ENCODE measurements around the gene ROBO1.

DNA sequence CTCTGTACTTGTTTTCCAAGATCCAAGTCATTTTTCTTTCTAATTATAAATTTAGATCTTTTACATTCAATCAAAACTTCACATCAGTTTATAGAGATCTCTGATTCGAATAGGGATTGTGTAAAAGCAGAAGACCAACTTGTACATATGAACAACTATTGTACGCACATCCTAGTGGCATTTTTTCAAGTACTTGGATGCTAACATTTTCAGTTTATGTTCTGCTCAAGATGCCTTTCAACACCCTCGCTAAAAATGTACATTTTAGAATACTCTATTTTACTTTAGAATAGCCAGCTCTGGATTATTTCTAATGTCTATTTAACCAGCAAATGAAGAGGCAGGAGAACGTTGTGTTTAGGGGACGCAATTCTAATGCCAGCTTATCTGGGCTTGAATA, 340.7 kb downstream of the ROBO1 start:
- TF ChIP-seq NKX3-1 (CRISPR knock-in tag; IDR thresholded peaks at IDR 0.05) (no peak), FOXM1 (CRISPR knock-in tag; IDR thresholded peaks at IDR 0.05) (no peak), CC2D1A (CRISPR knock-in tag; IDR thresholded peaks at IDR 0.05) (no peak), EZH2 (conservative IDR thresholded peaks at IDR 0.05; ENCODE audit: low read depth, low read length) (no peak), FOXK1 (CRISPR knock-in tag; IDR thresholded peaks at IDR 0.05; ENCODE audit: borderline replicate concordance, low read depth) (no peak), EP300 (IDR thresholded peaks at IDR 0.05; ENCODE audit: low read depth in 2 of 2, low read length in 2 of 2) (no peak), EP300 (CRISPR knock-in tag; IDR thresholded peaks at IDR 0.05; ENCODE audit: borderline replicate concordance) (no peak), RFX5 (IDR thresholded peaks at IDR 0.05; ENCODE audit: low read depth, low read length) (no peak)
- TF ChIP-seq, protein P1, sequence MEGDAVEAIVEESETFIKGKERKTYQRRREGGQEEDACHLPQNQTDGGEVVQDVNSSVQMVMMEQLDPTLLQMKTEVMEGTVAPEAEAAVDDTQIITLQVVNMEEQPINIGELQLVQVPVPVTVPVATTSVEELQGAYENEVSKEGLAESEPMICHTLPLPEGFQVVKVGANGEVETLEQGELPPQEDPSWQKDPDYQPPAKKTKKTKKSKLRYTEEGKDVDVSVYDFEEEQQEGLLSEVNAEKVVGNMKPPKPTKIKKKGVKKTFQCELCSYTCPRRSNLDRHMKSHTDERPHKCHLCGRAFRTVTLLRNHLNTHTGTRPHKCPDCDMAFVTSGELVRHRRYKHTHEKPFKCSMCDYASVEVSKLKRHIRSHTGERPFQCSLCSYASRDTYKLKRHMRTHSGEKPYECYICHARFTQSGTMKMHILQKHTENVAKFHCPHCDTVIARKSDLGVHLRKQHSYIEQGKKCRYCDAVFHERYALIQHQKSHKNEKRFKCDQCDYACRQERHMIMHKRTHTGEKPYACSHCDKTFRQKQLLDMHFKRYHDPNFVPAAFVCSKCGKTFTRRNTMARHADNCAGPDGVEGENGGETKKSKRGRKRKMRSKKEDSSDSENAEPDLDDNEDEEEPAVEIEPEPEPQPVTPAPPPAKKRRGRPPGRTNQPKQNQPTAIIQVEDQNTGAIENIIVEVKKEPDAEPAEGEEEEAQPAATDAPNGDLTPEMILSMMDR (CRISPR knock-in tag; IDR thresholded peaks at IDR 0.05) = no peak
- TF ChIP-seq, protein P2, sequence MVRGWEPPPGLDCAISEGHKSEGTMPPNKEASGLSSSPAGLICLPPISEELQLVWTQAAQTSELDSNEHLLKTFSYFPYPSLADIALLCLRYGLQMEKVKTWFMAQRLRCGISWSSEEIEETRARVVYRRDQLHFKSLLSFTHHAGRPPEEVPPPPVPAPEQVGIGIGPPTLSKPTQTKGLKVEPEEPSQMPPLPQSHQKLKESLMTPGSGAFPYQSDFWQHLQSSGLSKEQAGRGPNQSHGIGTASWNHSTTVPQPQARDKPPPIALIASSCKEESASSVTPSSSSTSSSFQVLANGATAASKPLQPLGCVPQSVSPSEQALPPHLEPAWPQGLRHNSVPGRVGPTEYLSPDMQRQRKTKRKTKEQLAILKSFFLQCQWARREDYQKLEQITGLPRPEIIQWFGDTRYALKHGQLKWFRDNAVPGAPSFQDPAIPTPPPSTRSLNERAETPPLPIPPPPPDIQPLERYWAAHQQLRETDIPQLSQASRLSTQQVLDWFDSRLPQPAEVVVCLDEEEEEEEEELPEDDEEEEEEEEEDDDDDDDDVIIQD (CRISPR knock-in tag; IDR thresholded peaks at IDR 0.05; ENCODE audit: low read depth) = no peak
- TF ChIP-seq, protein P3, sequence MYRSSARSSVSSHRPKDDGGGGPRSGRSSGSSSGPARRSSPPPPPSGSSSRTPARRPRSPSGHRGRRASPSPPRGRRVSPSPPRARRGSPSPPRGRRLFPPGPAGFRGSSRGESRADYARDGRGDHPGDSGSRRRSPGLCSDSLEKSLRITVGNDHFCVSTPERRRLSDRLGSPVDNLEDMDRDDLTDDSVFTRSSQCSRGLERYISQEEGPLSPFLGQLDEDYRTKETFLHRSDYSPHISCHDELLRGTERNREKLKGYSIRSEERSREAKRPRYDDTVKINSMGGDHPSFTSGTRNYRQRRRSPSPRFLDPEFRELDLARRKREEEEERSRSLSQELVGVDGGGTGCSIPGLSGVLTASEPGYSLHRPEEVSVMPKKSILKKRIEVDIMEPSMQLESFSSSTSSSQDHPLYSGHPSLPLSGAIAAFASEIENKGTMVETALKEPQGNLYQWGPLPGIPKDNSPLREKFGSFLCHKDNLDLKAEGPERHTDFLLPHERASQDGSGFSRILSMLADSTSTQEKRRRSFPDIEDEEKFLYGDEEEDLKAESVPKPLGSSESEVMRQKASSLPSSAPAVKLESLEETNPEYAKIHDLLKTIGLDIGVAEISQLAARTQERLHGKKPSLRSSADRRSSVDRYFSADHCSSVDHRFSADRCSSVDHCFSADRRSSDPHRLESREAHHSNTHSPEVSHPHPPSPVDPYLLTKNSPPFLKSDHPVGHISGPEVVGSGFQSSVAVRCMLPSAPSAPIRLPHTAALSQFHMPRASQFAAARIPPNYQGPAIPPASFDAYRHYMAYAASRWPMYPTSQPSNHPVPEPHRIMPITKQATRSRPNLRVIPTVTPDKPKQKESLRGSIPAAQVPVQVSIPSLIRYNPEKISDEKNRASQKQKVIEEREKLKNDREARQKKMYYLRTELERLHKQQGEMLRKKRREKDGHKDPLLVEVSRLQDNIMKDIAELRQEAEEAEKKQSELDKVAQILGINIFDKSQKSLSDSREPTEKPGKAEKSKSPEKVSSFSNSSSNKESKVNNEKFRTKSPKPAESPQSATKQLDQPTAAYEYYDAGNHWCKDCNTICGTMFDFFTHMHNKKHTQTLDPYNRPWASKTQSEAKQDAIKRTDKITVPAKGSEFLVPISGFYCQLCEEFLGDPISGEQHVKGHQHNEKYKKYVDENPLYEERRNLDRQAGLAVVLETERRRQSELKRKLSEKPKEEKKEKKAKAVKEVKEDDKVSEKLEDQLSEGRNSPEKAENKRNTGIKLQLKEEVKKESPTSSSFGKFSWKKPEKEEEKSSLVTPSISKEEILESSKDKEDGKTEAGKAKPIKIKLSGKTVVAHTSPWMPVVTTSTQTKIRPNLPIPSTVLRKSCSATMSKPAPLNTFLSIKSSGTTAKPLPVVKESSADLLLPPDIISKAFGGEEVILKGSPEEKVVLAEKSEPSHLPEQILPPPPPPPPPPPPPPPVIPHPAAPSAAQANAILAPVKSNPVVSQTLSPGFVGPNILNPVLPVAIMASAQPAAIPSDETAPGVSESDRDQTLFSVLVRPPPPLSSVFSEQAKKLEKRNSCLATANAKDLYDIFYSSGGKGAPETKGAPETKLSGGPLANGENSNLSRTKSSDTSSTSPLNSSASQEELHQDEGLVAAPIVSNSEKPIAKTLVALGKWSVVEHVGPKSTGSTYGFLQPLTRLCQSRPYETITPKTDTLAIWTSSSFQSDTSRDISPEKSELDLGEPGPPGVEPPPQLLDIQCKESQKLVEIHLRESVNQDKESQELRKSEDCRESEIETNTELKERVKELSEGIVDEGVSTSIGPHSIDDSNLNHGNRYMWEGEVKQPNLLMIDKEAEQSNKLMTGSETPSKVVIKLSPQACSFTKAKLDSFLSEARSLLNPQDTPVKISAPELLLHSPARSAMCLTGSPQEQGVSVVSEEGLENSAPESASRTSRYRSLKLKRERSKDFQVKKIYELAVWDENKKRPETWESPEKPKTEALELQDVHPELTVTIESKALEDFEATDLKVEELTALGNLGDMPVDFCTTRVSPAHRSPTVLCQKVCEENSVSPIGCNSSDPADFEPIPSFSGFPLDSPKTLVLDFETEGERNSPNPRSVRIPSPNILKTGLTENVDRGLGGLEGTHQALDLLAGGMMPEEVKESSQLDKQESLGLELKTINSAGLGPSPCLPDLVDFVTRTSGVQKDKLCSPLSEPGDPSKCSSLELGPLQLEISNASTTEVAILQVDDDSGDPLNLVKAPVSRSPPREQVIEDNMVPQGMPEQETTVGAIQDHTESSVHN (CRISPR knock-in tag; IDR thresholded peaks at IDR 0.05) = no peak
- TF ChIP-seq, protein P4, sequence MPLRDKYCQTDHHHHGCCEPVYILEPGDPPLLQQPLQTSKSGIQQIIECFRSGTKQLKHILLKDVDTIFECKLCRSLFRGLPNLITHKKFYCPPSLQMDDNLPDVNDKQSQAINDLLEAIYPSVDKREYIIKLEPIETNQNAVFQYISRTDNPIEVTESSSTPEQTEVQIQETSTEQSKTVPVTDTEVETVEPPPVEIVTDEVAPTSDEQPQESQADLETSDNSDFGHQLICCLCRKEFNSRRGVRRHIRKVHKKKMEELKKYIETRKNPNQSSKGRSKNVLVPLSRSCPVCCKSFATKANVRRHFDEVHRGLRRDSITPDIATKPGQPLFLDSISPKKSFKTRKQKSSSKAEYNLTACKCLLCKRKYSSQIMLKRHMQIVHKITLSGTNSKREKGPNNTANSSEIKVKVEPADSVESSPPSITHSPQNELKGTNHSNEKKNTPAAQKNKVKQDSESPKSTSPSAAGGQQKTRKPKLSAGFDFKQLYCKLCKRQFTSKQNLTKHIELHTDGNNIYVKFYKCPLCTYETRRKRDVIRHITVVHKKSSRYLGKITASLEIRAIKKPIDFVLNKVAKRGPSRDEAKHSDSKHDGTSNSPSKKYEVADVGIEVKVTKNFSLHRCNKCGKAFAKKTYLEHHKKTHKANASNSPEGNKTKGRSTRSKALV (CRISPR knock-in tag; IDR thresholded peaks at IDR 0.05) = no peak
- TF ChIP-seq, protein P5, sequence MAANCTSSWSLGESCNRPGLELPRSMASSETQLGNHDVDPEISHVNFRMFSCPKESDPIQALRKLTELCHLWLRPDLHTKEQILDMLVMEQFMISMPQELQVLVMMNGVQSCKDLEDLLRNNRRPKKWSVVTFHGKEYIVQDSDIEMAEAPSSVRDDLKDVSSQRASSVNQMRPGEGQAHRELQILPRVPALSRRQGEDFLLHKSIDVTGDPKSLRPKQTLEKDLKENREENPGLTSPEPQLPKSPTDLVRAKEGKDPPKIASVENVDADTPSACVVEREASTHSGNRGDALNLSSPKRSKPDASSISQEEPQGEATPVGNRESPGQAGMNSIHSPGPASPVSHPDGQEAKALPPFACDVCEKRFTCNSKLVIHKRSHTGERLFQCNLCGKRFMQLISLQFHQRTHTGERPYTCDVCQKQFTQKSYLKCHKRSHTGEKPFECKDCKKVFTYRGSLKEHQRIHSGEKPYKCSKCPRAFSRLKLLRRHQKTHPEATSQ (CRISPR knock-in tag; IDR thresholded peaks at IDR 0.05; ENCODE audit: borderline replicate concordance) = no peak
